ENCODE measurements around the gene GLB1L. TPM values are rescaled to one million over a fixed set of nuclear protein-coding genes. Genes with fewer than 3 reads are reported as not detected.

GLB1L gene
- total RNA-seq, 1 experiment from 2014 or later: 6.1 TPM

- TF ChIP-seq AFF4 (CRISPR knock-in tag; IDR thresholded peaks at IDR 0.05; ENCODE audit: borderline replicate concordance) (no peak), ZMAT4 (CRISPR knock-in tag; IDR thresholded peaks at IDR 0.05) (no peak), ETV6 (CRISPR knock-in tag; IDR thresholded peaks at IDR 0.05) (no peak), ZNF425 (CRISPR knock-in tag; conservative IDR thresholded peaks at IDR 0.05) (no peak), NR2C2 (CRISPR knock-in tag; IDR thresholded peaks at IDR 0.05) (no peak)
Measured at GRCh38 chr2:219216535-219216915, 28.7 kb downstream of the GLB1L start (continued).

- no peaks in the 10 kb centered on the region for H3K9me3 Mint-ChIP-seq
- peak; percentile 27 for DNase-seq (ENCODE audit: low spot score)
- no peak overlapping the region; the same call in 1 of the 2 replicates for H3K27ac Mint-ChIP-seq
- ChIA-PET POLR2A (interaction anchor here (0.7 kb wide), 1 partner anchor 79 kb away, joined by 3 read pairs; no protein-coding TSS in a partner anchor), CTCF (interaction anchor here (0.9 to 1.4 kb wide), 4 partner anchors 79 to 314 kb away, joined by 3 to 4 read pairs (median 3); no protein-coding TSS in a partner anchor)
- peaks cover 25% of the 10 kb centered on the region for H3K4me1 Mint-ChIP-seq
- peak; percentile 10 for ATAC-seq
- H3K4me3 Mint-ChIP-seq: no peak overlapping the region
- H3K27me3 Mint-ChIP-seq (ENCODE audit: low read depth): no peaks in the 10 kb centered on the region
- peaks cover 43% of the 10 kb centered on the region for H3K36me3 Mint-ChIP-seq
- TF ChIP-seq ATF3 (CRISPR knock-in tag; conservative IDR thresholded peaks at IDR 0.05) (no peak), CBFB (CRISPR knock-in tag; IDR thresholded peaks at IDR 0.05; ENCODE audit: low read depth) (no peak), E2F5 (CRISPR knock-in tag; IDR thresholded peaks at IDR 0.05) (no peak), ZNF219 (CRISPR knock-in tag; IDR thresholded peaks at IDR 0.05; ENCODE audit: borderline replicate concordance) (no peak), ATF1 (CRISPR knock-in tag; IDR thresholded peaks at IDR 0.05) (no peak), FOXP1 (CRISPR knock-in tag; IDR thresholded peaks at IDR 0.05; ENCODE audit: borderline replicate concordance) (no peak), TCF7 (CRISPR knock-in tag; IDR thresholded peaks at IDR 0.05; ENCODE audit: low read depth) (no peak), STAT6 (CRISPR knock-in tag; conservative IDR thresholded peaks at IDR 0.05; ENCODE audit: low read depth) (no peak), ZBTB21 (CRISPR knock-in tag; IDR thresholded peaks at IDR 0.05; ENCODE audit: borderline replicate concordance) (no peak), RELA (CRISPR knock-in tag; IDR thresholded peaks at IDR 0.05; ENCODE audit: borderline replicate concordance) (no peak), TEAD4 (CRISPR knock-in tag; IDR thresholded peaks at IDR 0.05) (no peak), ELF4 (CRISPR knock-in tag; IDR thresholded peaks at IDR 0.05; ENCODE audit: low read depth) (no peak), PREB (CRISPR knock-in tag; IDR thresholded peaks at IDR 0.05; ENCODE audit: borderline replicate concordance) (no peak), SMAD4 (CRISPR knock-in tag; IDR thresholded peaks at IDR 0.05) (no peak), GABPB1 (CRISPR knock-in tag; IDR thresholded peaks at IDR 0.05) (no peak), AR (CRISPR knock-in tag; IDR thresholded peaks at IDR 0.05) (no peak)
Measured at GRCh38 chr2:219215871-219216534, 29.2 kb downstream of the GLB1L start.

All from WTC11 (cell line).